ENCODE measurements around the gene XPO5.
A peak's percentile ranks its signal among the peaks of the same experiment; 100 is the strongest.
"Not testable (repeated sequence)": the region's sequence is repeated elsewhere in the genome, so short reads cannot be mapped to it uniquely, and the experiment has no call there.

XPO5 gene

DNA sequence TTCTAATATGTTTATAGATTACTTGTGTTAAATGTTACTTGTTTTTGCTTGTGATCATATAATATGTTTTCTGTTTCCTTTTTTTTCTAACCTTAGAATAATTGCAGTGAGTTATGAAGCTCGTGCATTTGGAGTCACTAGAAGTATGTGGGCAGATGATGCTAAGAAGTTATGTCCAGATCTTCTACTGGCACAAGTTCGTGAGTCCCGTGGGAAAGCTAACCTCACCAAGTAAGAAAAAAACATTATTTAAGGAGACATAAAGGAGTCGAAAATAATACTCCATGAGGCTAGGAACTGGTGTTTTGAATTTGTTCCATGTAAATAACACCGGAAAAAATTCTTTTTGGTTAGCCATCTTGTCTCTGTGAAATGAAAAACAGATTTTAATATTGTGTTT lies 7.1 kb upstream of the XPO5 start:
- DNase-seq: no peak

DNA sequence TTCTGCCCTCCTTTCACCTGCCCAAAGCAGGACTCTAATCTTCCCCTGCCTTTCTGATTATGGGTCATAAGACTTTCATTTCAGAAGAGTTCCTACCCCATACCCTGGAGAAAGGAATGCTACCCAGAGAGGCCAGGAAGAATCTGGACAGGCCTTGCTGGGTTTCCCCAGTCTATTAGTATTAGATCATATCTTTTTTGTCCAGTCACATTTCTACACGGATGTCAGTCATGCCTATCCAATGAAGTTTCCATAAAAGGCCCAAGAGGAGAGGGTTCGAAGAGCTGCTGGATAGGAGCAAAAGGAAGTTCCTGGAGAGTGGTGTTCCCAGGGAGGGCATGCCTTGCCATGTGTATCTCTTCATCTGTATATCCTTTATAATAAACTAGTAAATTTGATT lies 3.3 kb upstream of the XPO5 start:
- DNase-seq: no peak

DNA sequence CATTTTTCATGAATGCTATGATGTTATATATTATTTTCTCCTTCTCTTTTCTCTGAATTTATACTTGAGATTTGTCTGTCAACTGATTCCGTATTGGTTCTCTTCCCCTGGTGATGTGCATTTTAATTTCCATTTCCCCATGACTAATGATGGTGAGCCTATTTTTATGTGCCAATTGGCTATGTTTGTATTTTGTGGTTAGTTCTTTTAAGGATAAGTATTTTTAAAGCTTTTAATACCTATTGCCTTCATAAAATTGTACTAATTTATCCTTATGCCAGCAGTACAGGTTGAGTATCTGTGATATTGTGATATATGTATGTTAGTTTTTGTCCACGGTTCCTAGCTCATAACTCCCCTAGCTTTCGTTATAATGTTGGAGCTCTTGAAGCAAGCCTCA lies 2.9 kb upstream of the XPO5 start:
- no peak for DNase-seq

DNA sequence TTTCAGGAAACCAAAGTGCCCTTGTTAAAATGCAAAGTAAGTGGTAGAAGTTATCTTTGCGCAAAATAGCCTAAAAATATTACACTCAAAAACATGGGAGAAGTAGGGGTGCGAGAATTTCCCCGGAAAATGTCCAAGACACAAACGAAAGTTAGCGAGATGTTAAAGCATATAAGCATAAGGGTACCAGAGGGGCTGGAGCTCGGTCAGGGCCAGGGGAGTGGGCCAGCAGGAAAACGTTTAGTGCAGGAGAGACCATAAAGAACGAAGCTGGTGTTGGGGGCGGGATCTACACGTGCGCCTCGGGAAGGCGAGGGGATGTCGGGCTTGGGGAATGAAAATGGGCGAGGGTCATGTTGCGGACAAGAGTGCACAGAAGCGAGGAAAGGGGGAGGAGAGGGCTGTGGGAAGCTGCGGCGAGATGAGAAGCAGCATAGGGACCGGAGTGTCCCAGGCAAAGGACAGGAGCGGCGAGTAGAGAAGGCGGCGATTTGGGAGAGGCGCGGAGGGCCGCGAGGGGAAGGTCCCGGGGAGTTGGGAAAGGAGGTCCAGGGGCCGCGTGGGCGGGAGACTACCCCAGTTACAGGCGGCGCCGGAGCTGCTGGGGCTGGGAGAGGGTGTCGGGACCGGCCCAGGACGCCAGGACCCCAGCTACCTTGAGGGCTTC lies 600 bp downstream of the XPO5 start:
- no peak for DNase-seq

DNA sequence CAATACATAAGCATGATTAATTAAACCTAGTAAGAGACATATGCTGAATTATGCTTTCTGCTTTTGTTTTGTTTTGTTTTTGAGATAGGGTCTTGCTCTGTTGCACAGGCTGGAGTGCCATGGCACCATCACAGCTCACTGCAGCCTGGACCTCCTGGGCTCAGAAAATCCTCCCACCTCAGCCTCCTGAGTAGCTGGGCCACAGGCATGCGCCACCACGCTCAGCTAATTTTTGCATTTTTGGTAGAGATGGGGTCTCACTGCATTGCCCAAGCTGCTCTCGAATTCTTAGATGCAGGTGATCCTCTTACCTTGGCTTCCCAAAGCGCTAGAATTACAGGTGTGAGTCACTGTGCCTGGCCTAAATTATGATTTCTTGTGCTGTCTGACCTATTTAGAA lies 3.8 kb downstream of the XPO5 start:
- DNase-seq: no peak

DNA sequence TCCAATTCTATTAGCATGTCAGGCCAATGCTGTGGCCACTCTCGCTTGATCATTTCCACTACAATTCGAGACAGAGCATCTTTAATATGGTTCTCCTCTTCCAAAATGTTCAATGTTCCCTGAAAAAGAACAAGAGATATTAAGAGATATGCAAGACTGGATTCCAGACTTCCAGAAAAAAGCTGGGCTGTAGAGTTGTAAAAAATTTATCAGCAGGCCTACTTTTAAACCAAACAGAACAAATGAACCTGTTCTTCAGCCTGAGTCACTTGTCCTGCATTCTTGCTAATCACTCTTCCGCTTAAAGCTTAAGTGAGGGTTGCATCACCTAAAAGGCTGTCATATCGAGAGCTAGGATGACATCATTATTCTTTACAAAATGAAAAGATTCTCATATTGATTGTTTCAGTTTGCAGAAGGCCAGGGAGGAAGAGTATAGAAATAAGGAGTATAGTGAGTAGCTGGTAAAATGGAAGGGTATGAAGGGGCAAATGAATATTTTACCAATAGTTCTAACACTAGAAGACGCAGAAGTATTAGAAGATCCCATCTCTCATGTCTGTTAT lies 4.9 kb downstream of the XPO5 start:
- DNase-seq: no peak

DNA sequence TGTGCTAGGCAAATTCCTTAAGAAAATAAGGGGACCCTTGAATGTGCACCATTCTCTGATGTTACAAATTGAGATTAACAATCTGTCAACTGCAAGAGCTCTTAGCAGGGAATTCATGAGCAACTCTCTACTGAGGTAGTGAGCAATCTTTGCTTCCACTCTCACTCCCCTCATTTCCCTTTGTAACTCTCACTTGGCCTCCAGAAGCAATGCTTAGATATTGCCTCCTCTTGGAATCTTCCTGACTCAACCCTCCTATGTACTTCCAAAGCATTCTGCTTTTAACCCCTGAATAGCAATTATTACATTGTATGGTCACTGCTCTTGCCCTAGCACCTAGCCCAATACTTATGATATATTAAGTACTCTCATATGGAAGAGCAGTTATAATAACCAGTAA lies 16.5 kb downstream of the XPO5 start:
- DNase-seq: no peak

DNA sequence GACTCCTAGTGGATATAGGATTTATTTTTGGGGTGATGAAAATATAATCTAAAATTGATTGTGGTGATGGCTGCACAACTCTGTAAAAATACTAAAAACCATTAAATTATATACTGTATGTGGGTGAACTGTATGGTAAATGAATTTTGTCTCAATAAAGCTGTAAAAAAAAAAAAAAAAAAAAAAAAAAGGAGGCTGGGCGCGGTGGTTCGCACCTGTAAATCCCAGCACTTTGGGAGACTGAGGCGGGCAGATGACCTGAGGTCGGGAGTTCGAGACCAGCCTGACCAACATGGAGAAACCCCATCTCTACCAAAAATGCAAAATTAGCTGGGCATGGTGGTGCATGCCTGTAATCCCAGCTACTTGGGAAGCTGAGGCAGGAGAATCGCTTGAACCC lies 18.2 kb downstream of the XPO5 start:
- DNase-seq: not testable (repeated sequence)

DNA sequence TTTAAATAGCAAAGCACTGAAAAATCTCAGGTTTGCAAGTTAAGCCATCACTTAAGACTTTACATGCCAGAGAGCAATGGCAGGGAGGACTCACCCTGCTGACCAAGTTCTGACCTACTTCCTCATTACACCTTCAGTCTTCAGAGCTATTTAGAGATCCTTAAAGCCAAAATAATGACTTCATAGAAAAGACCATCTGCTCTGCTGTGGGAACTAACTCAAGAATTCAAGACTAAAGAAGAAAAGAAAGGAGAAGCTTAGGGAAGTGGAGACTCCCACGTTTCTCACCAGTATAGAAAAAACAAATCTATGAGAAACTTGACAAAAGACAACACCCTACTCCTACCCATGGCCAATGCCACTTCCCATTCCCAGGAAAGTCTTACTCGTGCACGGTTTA lies 28.6 kb downstream of the XPO5 start:
- no peak for DNase-seq

DNA sequence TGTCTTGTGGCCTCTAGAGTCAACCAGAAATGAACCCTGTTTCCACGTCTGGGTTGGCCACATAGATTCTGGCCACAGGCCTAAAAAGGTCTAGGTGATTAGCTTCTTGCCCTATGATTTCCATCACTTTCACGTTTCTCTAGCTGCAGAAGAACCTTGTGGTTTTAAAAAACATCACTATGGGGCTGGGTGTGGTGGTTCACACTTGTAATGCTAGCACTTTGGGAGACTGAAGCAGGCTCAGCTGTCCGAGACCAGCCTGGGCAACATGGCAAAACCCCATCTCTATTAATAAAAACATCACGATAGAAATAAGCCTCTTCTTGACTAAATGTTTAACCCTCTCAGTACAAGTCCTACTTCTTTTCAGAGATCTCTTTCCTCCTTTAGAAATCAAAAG lies 31.4 kb downstream of the XPO5 start:
- no peak for DNase-seq

DNA sequence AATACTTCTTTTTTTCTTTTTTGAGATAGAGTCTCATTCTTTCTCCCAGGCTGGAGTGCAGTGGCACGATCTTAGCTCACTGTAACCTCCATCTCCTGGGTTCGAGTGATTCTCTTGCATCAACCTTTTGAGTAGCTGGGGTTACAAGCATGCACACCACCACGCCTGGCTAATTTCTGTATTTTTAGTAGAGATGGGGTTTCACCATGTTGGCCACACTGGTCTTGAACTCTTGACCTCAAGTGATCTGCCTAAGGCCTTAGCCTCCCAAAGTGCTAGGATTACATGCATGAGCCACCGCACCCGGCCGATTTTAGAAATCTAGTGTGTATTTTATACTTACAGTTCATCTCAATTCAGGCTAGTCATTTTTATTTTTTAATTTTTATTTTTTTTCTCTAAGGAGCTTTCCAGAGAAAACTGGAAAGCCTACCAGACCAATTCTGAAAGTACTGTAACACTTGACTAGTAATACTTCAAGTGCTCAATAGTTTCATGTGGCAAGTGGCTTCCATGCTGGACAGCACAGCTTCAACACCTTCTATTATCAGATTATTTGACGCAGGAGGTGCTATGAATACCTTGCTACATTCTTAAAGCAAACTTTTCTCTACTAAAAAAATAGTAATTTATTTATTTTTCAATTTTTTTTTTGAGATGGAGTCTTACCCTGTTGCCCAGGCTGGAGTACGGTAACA lies 33.9 kb downstream of the XPO5 start:
- no peak for DNase-seq

DNA sequence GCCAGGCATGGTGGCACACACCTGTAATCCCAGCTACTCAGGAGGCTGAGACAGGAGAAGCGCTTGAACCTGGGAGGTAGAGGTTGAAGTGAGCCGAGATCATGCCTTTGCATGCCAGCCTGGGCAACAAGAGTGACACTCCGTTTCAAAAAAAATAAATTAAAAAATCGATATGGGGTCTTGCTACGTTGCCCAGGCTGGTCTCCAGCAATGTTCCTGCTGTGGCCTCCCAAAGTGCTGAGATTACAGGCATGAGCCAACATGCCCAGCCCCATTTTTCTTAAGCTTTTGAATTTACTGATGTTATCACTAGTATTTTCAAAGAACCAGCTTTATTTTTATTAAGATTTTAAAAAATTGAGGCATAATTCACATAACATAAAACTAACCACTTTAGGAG lies 35.3 kb downstream of the XPO5 start:
- DNase-seq: no peak

DNA sequence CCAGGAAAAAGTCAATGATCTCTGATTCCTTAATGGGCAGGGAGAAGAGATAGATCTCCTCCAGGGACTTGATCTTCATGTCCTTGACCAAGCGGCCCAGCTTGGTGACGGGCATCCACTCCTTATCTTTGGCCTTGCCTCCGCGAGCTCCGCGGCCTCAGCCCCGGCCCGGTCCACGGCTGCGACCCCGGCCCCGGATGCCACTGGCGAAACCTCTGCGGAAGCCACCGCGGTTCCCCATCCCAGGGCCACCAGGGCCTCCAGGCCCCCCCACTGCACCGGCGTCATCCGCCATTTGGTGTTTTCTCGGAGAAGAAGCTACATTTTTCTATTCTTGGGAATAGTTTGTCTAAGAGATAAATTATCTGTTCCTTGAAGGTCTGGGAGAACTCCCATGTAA lies 36.4 kb downstream of the XPO5 start:
- not testable (repeated sequence) for DNase-seq

DNA sequence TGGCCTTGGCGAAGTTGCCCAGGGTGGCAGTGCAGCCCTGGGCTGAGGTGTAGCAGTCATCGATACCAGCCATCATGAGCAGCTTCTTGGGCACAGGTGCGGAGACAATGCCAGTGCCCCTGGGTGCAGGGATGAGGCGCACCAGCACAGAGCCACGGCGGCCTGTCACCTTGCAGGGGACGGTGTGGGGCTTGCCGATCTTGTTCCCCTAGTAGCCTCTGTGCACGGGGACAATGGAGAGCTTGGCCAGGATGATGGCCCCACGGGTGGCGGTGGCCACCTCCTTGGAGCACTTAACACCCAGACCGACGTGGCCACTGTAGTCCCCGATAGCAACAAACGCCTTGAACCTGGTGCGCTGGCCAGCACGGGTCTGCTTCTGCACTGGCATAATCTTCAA lies 36.9 kb downstream of the XPO5 start:
- DNase-seq: not testable (repeated sequence)

DNA sequence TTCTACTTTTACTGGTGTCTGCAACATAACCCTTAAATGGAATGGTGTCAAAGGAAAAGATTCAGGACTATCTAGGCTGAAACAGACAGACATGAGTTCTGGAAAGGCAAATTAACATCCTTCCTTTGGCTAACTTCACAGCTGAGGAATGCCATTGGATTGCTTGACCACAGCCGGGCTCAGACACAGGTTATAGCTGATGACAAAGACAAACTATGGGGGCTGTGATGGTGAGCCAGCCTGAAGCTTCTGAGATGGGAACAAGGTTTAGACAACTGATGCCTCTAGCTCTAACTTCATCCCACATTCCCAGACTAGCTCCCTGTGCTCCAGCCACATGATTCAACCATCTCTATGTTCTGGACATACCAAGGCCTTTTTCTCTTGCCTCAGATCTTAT lies 43.6 kb downstream of the XPO5 start:
- DNase-seq: no peak

DNA sequence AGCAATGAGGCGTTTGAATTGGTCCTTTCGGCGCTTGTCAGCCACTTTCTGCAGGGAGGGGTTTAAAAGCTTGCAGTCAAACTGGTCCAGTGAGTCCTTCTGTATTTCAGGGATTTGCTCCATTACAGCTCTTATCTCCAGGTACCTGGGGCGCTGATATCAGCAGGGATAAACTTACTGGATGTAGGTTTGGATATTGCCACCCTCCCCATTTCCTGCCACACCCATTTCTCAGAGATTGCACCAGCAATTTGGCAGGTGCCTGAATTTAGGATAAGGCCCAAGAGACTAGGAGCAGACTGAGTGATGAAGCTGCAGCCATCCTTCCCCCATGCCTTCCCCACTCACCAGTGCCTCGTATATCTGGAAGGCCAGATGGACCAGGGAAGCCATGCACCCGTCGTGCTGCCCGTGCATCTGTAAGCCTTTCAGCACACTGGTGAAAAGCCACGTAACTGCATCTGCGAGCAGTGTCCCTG lies 51.3 kb downstream of the XPO5 start:
- DNase-seq: no peak

DNA sequence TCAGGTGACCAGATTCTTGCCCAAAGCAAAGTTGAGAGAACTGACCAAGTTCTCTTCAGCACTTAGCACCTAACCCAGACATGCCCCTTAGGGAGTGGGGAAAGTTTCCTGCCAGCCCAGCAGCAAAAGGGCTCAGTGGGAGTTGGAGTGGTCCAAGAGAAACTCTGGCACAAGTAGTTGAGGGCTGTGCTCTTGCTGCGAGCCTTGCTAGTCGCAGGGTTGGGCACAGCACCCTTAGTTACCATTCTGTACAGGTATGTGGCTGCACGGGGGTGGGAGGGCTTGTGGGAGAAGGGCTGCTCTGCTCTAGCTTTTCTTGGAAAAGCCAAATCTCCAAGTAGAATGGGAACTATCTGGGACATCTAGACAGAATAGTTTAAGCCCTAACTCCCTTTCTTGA lies 52.6 kb downstream of the XPO5 start:
- no peak for DNase-seq

DNA sequence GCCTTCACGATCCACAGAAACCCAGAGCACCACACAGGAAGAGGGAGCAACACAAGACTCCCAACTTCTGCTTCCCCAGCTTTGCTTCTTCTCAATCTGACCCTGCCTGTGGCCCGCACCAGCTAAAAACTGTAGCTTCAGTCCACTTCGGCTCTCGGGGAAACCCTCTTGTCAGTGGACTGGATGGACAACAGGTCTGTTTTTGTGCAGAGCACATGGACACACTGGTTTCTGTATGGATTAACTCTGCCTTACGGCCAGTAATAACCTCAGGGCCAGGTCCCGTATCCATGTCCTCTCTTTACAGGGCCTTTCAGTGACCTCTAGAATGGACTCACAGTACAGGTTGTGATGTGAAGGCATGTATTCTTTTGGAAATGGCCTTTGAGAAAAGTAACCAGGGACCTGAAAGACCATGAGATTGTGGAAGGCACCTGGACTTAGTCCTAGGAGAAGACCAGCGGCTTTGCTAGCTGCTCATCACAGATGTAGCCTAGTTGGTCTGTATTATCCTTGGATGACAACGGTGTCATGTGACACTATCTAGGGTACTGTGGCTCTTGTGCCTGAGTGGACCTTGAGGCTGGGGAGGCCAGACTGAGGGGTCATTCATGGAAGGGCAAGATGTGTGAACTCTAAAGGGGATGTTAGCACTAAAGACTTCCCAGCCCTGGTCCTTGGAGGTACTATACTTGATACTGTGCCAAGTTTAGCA lies 53.1 kb downstream of the XPO5 start:
- DNase-seq: no peak

DNA sequence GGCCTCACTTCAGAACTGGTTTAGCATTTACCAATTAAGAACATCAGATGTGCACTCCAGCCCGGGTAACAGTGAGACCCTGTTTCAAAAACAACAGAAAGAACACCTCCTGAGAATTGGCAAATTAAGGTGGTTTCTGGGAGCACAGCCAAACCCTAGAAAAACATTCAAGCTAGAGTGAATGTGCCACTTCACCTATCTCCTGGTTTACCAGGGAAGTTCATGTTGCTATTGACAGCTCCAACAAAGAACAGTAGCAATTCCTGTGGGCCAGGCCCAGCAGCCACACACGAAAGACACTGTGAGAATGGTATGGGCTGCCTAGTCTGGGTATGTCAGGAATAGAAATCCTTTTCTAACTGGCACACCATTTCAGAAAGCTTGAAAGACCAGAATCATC lies 54.0 kb downstream of the XPO5 start:
- no peak for DNase-seq

DNA sequence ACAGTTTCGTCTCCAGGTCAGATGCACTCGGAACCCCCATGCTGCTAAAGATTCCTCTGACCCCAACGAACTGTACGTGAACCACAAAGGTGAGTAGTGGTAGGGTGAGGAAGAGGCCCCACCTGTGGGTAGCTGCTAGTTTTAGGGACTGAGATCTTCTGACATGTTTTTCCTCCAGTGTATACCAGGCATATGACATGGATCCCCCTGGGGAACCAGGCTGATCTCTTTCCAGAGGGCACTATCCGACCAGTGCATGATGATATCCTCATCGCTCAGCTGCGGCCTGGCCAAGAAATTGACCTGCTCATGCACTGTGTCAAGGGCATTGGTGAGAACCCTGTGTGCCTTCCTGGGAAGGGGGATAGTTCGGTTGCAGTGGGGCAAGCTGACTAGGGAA lies 55.7 kb downstream of the XPO5 start:
- DNase-seq: no peak

DNA sequence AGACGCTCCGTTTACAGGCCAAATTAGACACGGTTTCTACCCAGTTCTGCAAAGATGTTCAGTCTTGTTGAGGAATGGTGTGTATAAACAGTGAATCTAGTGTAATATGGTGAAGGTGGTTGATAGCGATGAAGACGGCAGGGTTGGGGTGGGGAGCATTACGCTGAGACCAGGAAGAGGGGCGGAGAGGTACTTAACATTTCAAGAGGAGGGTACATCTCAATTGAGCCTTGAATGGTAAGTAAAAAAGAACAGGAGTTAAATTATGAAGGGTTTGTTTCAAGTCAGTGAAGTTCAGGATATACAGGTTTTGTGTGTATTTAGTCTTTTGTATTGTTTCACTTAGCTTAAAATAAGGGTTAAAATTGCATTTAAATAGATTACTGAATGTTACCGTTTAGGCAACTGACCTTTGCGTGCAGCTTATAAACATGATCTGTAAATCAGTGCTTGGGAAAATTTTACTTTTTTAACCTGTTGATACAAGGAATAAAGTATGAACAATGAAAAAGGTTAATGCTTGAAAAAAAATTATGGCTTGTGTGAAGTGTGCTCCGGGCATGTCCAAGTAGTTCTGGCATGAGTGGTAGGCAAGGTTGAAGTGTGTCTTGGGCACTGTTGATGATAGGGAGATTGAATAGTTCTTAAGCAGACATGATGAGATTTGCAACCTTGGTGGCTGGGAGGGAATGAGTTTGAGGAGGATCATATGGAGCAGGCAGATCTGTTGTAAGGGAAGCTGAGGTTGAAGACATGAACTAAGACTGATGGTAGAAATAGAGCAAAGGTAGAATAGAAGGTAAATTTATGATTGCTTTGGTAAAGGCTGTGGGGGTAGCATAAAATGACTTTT lies 58.1 kb downstream of the XPO5 start:
- DNase-seq: no peak

DNA sequence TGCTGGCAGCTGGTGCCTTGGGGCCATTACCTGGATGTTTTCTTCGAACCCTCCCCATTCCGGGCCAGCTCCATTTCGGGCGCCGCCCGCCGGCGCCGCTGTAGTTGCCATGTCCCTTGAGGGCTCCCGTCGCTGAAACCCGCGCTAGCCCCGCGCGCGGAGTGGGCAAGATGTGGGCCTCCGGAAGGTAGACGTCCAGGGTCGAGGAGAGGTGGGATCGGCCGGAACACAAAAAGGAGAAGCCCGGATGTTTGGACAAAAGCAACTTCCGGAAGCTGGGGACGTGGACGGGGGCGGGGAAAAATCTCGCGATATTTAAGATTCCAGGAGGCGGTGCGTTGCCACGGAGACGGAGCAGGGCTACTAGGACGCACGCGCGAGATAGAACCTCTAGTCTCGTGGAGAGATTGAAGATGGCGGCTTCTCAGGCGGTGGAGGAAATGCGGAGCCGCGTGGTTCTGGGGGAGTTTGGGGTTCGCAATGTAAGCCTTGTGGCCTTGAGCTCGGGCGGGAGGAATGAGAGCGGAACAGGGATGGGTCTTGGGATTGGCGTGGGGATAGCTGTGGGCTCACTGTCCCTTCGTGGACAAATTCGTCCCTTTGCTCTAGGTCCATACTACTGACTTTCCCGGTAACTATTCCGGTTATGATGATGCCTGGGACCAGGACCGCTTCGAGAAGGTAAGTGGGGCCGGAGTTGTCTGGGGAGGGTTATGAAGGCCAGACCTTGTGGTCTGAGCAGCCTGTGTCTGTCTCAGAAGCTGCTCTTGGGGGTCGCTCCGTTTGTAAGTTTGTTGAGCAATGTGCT lies 58.9 kb downstream of the XPO5 start, which contains the start of the genes POLR1C and YIPF3:
TSS of gene POLR1C (plus strand) at position 393 of the 808 bp plus-strand sequence. CDS start at position 414, 21 bp downstream.
TSS of gene YIPF3 (minus strand) at position 230 of the 808 bp plus-strand sequence. CDS start at position 111, 119 bp downstream.
- DNase-seq: peak; percentile 91

All from GF-D8 (cell line).